HG03064 (cell line): ENCODE measurements around the gene TMEM9.
"Not testable (repeated sequence)": the region's sequence is repeated elsewhere in the genome, so short reads cannot be mapped to it uniquely, and the experiment has no call there.

Experiments used
- ATAC-seq: cut with Tn5 transposase; IDR thresholded peaks from one replicate; pipeline ENCODE4 v1.9.1; 2021; ENCODE audit warnings: low read depth; ENCODE audit not compliant: unreplicated experiment

The TMEM9 gene

DNA sequence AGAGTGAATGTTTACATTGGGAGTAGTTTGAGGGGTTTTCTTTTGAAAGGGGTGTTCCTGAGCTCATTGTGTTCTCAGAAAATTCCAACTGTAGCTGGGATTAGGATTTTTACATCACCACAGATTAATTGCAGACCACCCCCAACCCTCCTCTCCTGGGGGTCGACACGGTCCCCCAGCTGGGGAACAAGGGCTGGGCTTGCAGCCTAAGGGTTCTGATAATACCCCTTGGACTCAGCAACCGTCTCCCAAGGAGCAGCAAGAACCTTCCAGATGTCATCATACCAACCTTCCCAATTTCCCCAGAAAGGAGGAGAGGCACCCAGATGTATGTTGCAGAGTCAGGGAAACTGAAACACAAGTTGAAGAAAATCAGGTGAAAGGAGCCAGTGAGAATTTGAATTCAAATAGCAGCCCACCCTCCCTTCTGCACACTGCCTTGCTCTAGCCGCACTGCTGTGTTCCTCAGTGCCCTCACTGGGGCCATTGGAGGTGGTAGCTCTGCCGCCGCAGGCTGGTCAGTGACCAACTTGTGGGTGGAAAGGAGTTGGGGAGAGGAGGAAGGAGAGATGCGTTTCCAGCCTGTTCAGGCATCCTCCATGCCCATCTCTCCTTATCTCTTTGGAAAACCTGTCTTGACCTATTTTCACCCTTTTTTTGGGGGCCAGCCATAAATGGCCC is 21.7 kb upstream of the TMEM9 start:
- ATAC-seq = no peak

DNA sequence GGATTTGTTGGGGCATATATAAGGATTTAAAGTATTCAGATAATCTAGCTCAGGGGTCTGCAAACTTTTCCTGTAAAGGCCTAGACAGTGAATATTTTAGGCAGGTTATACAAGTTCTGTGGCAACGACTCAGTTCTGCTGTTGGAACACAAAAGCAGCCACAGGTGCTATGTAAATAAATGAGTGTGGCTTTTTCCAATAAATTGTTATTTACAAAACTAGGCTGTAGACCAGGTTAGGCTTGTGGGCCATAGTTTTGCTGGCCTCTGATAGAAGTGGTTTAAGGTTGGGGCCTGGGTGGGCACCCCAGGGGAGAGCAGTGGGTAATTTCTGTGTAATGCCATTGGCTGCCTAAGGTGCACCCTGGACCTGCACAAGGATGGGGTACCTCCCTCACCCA is 19.5 kb upstream of the TMEM9 start:
- ATAC-seq = no peak

DNA sequence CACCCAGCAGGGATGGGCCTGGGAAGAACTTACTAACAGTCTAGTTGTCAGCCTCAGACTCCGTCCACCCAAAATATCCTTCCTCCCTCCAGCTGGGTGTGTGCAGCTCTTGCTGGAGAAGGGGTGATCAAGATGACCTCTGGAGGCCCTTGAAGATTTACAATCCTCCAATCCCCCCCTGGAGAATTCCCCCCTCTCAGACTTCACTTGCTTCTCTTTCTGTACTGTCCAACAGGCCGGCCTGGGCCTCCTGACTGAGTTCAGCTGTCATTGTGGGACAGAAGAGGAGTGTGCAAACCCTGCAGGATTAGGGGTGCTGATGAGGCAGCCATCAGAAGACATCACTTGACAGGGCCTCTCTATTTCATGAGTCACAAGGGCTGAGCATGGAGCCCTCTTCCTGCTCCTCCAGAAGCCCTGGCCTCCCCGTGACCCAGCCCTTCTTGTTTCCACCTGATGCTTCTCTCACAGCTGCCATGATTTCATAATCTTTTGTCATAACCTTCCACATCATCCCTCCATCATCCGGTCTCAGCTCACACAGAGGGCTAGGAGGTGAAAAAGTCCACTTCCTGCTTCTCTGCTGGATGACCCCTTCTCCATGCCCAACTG is 18.8 kb upstream of the TMEM9 start:
- ATAC-seq = no peak

DNA sequence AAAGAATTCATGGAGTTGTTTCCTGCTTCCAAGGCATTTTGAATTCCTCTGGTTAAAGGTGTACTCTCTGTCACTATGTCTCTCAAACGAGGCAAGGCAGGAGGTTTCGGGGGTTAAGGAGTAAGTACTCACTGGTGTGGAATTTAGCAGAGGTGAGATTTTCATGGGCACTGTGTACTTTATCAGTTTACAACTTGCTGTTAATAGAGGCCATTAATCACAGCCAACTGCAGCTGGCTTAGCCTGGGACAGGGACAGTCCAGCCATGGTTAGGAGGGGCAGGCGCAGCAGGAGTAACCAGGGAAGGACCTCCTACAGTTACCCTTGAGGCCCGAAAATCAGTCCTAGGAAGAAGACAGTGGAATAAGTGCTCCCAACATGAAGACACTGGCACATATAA is 18.1 kb upstream of the TMEM9 start:
- no peak for ATAC-seq

DNA sequence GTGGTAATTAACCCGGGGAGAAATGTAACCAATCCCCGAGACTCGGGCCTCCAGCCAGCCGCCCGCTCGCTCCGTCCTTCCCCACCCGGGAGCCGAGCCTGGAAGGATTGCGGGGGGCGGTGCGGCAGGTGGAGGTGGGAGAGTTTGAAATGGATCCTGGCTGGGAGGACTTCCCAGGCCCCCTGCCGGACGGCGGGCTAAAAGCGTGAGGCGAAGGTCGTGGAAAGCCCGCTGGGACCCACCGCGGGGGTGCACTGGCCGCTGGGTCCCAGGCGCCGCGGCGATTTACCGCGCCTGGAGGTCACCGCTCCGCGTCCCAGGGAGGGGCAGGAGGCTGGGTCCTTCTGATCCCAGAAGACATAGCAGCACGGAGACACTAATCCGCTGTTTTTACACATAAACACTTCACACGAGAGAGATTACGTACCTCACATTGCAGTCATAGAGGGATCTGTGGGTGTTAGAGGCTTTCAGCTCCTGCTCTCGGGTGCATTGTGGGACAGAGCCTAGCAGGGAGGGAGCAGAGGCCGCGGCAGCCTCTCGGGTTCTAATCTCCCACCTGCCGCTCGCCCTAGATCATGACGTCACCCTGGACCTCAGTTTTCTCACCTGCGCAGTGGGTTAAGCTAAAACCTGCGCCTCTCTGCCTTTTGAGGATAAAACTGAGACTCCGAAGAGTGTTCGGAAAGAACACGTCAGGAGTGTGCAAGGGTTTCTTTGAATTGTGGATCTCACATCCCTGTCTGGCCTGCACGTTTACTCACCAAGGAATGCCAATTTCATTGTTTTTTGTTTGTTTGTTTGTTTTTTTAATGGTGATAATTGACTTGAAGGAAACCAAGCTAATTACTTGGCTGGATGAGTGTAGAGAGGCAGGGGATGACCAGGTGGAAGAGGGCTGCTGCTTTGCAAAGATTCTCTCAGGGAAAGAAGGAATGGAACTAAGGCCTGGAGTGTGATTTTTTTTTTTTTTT is 17.1 kb upstream of the TMEM9 start:
- peak; percentile 46 for ATAC-seq

DNA sequence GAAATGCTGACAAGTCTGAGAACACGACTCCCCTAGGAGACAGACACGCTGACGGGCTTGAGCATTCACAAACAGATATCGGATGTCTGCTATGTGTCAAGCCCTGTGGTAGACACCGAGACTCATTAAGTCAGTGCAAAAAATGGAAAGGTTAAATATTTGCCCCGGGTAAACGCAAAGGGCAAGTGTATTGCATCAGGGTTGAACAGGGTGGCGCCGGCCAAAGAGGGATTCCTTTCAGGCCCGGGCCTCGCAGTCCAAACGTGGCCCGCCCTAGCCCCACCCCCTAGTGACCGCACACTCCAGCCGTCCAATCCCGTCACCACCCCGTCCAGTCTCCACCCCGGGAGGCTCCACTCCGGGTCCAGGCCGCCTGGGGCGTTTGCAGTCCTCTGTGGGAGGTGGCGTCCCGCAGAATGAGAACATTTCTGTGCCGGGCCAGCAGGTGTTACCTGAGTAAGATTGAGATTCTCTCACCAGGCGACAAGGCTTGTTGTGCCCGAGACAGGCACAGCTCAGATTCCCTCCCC is 16.3 kb upstream of the TMEM9 start:
- ATAC-seq = peak; percentile 92

DNA sequence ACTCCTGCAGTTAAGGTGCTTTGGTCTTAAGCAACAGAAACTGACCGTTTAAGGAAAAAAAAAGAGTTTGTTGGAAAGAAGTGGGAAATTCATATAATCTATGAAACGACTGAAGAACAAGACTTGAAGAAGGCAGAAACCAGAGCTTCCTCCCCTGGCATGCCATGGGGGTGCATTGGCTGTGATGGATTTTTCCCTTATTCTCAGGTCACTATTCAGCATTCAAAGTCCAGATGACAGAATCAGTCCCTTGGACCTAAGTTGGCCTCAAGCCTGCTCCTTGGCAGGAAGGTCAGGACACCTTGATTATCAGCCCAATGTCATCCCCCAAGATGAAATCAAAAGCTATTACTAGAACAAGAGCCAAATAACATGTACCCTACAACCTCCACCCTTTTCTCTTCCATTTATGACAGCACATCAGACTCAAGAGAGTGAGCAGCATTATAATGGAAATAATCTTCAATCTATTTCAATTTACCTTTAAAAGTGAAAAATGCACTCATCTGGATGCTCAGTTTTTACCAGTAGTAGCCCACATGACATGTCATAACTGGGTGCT is 15.8 kb upstream of the TMEM9 start:
- no peak for ATAC-seq

DNA sequence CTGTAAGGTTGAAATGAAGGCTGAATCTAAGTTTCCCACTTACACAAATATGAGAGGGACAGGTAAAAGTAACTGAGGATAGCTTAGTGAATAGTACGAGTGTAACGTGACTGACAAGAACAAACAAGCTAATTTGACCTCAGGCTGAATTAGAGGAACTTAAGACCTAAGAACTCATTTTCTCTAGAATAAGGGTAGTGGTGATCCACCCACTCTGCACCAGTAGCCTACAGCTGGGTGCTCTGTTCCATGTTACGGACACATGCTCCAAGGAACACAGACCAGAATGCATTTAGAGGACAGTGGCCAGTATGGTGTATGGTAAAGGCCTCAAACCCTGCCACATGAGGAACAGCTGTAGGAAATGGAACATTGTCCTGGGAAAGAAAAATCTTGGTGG is 14.9 kb upstream of the TMEM9 start:
- no peak for ATAC-seq

DNA sequence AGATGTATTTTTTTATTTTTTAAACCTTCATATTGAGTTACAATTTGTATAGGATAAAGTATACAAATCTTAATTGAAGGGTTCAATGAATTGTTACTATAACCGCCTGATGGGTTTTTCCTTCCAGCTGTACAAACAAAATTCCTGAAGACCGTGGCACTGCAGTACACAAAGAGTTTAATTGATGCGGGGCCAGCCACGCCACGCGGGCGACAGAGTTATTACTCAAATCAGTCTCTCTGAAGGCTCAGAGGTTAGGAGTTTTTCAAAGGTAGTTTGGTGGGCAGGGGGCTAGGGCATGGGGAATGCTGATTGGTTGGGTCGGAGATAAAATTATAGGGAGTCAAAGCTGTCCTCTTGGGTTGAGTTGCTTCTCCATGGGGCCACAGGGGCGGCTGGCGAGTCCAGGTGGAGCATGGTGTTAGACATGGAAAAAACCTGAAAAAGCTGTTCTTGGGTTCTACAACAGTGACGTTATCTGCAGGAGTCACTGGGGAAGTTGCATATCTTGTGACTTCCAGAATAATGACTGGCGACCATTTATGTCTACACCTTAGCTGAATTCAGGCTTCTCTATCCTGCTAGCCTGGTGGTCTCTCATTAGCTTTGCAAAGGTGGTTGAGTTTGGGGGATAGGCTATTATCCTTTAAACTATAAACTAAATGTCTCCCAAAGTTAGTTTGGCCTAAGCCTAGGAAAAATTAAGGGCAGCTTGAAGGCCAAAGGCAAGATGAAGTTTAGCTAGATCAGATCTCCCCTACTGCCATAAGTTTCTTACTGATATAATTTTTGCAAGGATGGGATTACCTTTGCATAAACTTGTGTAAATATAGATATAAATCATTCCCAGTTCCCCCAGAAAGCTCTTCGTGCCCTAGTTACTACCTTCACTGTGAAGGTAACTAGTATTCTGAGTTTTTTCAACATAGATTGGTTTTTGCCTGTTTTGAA is 13.0 kb upstream of the TMEM9 start:
- no peak for ATAC-seq

DNA sequence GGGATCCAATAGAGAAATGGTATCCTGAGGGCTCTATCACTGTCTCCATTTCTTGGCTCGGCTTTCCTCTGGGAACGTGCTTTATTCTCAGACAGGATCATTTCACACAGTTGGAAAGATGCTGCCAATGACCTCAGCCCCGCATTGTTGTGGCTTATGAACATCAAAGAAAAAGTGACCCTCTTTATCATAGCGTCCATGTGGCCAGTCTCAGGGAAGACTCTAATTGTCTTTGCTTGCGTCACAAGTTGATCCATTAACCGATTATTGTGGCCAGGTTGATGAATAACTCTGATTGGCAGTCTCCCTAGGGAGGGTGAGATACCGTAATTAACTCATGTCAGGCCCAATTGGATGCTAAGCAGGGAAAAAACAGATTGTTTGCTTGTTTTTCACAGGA is 10.4 kb upstream of the TMEM9 start:
- ATAC-seq = no peak

DNA sequence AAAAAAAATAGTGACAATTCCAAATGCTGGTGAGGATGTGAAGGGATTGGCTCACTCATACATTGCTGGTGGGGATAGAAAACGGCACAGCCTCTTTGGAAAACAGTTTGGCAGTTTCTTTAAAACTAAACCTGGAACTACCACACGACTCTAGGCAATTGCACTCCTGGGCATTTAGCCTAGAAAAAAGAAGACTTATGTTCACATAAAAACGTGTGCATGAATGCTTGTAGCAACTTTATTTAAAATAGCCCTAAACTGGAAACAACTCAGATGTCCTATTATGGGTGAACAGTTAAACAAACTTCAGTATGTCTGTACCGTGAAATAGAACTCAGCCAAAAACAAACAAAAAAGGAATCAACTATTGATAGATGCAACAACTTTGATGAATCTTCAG is 9.4 kb upstream of the TMEM9 start:
- ATAC-seq = no peak

DNA sequence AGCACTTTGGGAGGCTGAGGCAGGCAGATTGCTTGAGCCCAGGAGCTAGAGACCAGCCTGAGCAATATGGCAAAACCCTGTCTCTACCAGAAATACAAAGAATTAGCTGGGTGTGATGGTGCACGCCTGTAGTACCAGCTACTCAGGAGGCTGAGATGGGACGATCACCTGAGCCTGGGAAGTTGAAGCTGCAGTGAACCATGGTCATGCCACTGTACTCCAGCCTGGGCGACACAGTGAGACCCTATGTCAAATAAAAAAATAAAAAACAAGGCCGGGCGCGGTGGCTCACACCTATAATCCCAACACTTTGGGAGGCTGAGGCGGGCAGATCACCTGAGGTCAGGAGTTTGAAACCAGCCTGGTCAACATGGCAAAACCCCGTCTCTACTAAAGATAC is 8.8 kb upstream of the TMEM9 start:
- not testable (repeated sequence) for ATAC-seq

DNA sequence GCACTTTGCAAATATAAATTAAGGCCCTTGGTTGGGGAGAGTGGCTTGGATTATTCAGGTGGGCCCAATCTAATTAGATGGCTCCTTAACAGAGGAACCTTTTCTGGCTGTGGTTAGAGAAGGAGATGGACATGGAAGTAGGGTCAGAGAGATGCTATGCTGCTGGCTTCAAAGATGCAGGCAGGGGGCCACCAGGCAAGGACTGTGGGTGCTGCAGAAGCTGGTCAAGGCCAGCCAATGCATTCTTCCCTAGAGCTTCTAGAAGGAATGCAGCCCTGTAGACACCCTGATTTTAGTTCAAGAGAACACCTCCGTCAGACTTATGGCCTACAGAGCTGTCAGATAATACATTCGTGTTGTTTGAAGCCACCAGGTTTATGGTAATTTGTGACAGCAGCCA is 3.7 kb upstream of the TMEM9 start:
- ATAC-seq = no peak

DNA sequence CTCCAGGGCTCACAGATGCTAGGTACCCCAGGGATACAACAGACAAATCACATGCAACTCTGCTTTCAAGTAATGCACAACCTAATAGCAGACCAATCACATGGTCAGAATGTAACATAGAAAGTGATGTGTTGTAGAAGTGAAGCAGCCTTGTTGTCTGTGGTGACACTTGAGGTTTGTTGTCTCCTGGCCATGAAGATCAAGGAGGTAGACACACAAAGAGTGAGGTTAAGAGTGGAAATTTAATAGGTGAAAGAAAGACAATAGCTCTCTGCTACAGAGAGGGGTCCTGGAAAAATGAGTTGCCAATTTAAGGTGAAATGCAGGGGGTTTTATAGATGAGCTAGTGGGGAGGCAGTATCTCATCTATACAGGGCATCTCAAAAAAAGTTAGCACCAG is 2.5 kb upstream of the TMEM9 start:
- no peak for ATAC-seq

DNA sequence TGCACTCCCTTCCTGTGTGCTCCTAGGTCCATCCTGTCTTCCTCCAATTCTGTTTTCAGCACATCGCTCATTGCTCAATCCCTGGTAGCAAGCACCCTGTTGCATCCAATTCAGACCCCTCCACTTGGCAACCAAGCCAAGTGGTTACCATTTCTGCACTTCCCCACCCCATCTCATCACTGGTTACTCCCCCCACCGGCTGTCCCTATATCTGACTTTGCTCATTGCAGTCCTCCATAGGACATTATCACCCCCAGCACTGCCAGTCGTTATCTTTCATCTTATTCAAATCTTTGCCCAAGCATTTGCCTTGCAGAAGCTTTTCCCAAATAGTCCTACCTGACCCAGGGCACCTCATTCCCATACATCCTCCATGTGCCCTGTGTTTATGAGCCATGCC is 2.1 kb upstream of the TMEM9 start:
- ATAC-seq = no peak

DNA sequence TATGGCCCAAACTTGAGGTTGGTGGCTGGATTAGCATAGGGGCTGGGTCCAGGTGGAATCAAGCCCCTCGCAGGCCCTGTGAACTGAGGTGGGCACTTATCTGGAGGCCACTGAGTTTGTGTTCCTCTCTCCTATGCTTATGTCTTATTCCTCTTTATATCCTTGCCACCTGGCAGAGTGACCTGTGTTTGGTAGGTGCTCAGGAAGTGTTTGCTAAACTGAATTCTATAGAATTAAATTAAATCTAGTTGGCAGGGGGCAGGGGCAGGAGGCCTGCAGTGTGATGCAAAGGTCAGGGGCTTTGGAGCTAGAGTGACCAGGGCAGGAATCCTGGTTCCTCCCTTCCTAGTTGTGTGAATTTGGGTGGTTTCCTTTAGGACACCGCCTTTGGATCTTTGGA is 1.1 kb upstream of the TMEM9 start:
- no peak for ATAC-seq

DNA sequence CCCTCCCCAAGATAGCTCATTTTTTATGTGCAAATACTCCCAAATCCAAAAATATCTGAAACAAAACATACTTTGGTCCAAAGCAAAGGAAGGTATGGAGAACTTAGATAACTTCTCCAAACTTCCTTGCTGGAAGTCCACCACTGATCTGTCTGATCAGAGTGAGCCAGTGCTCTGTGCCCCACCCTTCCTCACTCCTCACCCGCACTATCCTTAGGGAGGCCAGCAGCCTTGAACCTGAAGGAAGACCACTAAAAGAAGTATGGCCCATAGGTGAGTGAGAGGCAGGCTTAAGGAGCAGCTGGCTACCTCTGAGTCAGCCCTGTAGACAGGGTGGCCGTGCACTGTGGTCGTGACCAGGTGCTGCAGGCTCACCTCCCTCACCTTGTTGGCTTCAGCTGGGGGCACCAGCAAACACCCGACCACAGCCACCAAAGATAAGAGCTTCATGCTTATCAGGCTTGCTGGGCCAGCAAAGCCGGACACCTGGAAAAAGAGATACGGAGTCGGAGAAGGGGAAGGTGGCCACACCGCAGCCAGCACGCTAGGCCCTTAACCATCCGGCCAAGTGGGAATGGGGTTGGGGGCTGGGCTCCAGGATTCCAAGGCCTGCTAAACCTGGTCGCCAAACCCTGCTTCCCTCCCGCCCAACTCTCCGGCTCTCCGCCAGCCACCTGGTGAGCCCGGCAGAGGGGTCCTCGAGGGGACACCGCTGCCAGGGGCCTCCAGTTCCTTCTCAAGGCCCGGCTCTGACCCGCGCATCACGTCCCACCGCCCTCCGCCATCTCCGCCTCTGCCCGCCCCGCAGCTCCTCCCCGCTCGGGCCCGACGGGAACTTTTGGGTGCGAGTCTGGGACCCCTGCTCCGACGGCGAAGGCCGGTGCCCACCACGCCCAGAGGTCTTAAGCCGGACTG is 543 bp downstream of the TMEM9 start:
- ATAC-seq = peak; percentile 63

DNA sequence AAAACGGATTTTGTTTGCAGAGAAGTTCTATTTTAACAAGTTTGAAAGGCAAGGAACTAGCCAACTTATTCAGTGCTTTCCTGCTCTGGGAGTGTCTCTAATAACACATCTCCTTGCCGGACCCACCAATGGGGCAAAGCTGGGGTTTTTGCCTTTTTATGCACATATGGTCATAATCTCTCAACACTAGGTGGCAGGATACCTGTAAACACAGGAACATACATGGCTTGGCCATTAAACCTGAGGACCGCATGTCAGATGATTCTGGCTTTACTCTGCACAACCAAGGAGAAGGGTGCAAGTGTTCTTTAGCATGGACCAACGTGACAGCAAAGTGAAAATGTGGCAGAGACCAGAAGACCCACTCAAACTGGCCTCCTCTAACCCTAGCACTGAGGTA is 4.9 kb downstream of the TMEM9 start:
- no peak for ATAC-seq
